Activated naive CD8-positive, alpha-beta T cell treated with anti-CD3 and anti-CD28 coated beads for 36 hours (primary cell): ENCODE results near the gene NSUN7. TPM values are rescaled to one million over a fixed set of nuclear protein-coding genes. Genes with fewer than 3 reads are reported as not detected.

ENCODE experiments used
- DNase-seq: peaks from one replicate; pipeline ENCODE4 v3.0.0; 2021
- H3K27ac Mint-ChIP-seq: one replicate; pipeline ENCODE4 v1.8.0; 2022; ENCODE audit warnings: mild to moderate bottlenecking, moderate library complexity, mixed read lengths
- H3K27me3 Mint-ChIP-seq: one replicate; pipeline ENCODE4 v1.8.0; 2022; ENCODE audit warnings: mild to moderate bottlenecking, mixed read lengths
- H3K36me3 Mint-ChIP-seq: one replicate; pipeline ENCODE4 v1.8.0; 2021; ENCODE audit warnings: mild to moderate bottlenecking, mixed read lengths
- H3K4me1 Mint-ChIP-seq: one replicate; pipeline ENCODE4 v1.8.0; 2021; ENCODE audit warnings: mixed read lengths
- H3K4me3 Mint-ChIP-seq: one replicate; pipeline ENCODE4 v1.8.0; 2022; ENCODE audit warnings: mild to moderate bottlenecking, moderate library complexity, mixed read lengths
- H3K9me3 Mint-ChIP-seq: one replicate; pipeline ENCODE4 v1.8.0; 2022; ENCODE audit warnings: mixed read lengths
- total RNA-seq, 2 experiments: library from RNA; stranded (reverse); gene quantifications; one replicate each; pipeline ENCODE4 v1.2.3, GENCODE V29; 2021

Gene NSUN7
- total RNA-seq, 2 experiments from 2014 or later, result 0.19 to 0.28 TPM

- Mint-ChIP-seq H3K4me3 (no peak overlapping the region), H3K27me3 (no peaks in the 10 kb centered on the region), H3K36me3 (no peaks in the 10 kb centered on the region), H3K27ac (no peak overlapping the region), H3K9me3 (no peaks in the 10 kb centered on the region), H3K4me1 (no peaks in the 10 kb centered on the region)
- DNase-seq, result no peak
Observed at GRCh38 chr4:40820101-40820500, 70.3 kb downstream of the NSUN7 start.

- no peak for DNase-seq
- Mint-ChIP-seq H3K27me3 (no peaks in the 10 kb centered on the region), H3K4me1 (no peaks in the 10 kb centered on the region), H3K4me3 (no peak overlapping the region), H3K27ac (no peak overlapping the region), H3K9me3 (peaks cover 1% of the 10 kb centered on the region), H3K36me3 (no peaks in the 10 kb centered on the region)
Observed at GRCh38 chr4:40822420-40823166, 72.8 kb downstream of the NSUN7 start.

GRCh38 chr4:40825014-40825838, 75.5 kb downstream of the NSUN7 start:
- no peak overlapping the region for H3K4me3 Mint-ChIP-seq
- peaks cover 3% of the 10 kb centered on the region for H3K27me3 Mint-ChIP-seq
- DNase-seq, result no peak
- H3K27ac Mint-ChIP-seq, result no peak overlapping the region
- peaks cover 1% of the 10 kb centered on the region for H3K9me3 Mint-ChIP-seq
- H3K4me1 Mint-ChIP-seq, result no peaks in the 10 kb centered on the region
- peaks cover 2% of the 10 kb centered on the region for H3K36me3 Mint-ChIP-seq

GRCh38 chr4:40826821-40827220, 77.1 kb downstream of the NSUN7 start:
- Mint-ChIP-seq H3K4me3 (no peak overlapping the region), H3K27me3 (peaks cover 3% of the 10 kb centered on the region), H3K9me3 (peaks cover 1% of the 10 kb centered on the region), H3K4me1 (no peaks in the 10 kb centered on the region), H3K36me3 (peaks cover 2% of the 10 kb centered on the region), H3K27ac (no peak overlapping the region)
- DNase-seq, result no peak

- Mint-ChIP-seq H3K4me1 (no peaks in the 10 kb centered on the region), H3K36me3 (peaks cover 2% of the 10 kb centered on the region), H3K27ac (no peak overlapping the region), H3K9me3 (peaks cover 1% of the 10 kb centered on the region), H3K27me3 (peaks cover 3% of the 10 kb centered on the region), H3K4me3 (no peak overlapping the region)
- DNase-seq, result no peak
Observed at GRCh38 chr4:40827758-40828157, 78.0 kb downstream of the NSUN7 start.

- no peak for DNase-seq
- Mint-ChIP-seq H3K4me3 (no peak overlapping the region), H3K9me3 (peaks cover 1% of the 10 kb centered on the region), H3K27ac (no peak overlapping the region), H3K36me3 (peaks cover 2% of the 10 kb centered on the region), H3K27me3 (peaks cover 3% of the 10 kb centered on the region), H3K4me1 (no peaks in the 10 kb centered on the region)
Observed at GRCh38 chr4:40828661-40829060, 78.9 kb downstream of the NSUN7 start.

GRCh38 chr4:40829586-40829985, 79.8 kb downstream of the NSUN7 start:
- H3K27ac Mint-ChIP-seq, result no peak overlapping the region
- peaks cover 1% of the 10 kb centered on the region for H3K9me3 Mint-ChIP-seq
- H3K27me3 Mint-ChIP-seq, result peaks cover 3% of the 10 kb centered on the region
- no peak overlapping the region for H3K4me3 Mint-ChIP-seq
- H3K4me1 Mint-ChIP-seq, result no peaks in the 10 kb centered on the region
- peaks cover 2% of the 10 kb centered on the region for H3K36me3 Mint-ChIP-seq
- no peak for DNase-seq

- Mint-ChIP-seq H3K36me3 (peaks cover 2% of the 10 kb centered on the region), H3K27ac (no peak overlapping the region)
- DNase-seq, result no peak
Observed at GRCh38 chr4:40831146-40831907, 81.6 kb downstream of the NSUN7 start.

GRCh38 chr4:40832175-40832574, 82.4 kb downstream of the NSUN7 start:
- peaks cover 3% of the 10 kb centered on the region for H3K27me3 Mint-ChIP-seq
- no peak overlapping the region for H3K27ac Mint-ChIP-seq
- peaks cover 1% of the 10 kb centered on the region for H3K9me3 Mint-ChIP-seq
- no peak overlapping the region for H3K4me3 Mint-ChIP-seq
- DNase-seq, result no peak
- H3K4me1 Mint-ChIP-seq, result peaks cover 3% of the 10 kb centered on the region
- peaks cover 2% of the 10 kb centered on the region for H3K36me3 Mint-ChIP-seq

More at GRCh38 chr4:40831146-40831907, 81.6 kb downstream of the NSUN7 start:
- H3K9me3 Mint-ChIP-seq, result peaks cover 1% of the 10 kb centered on the region
- no peaks in the 10 kb centered on the region for H3K4me1 Mint-ChIP-seq
- no peak overlapping the region for H3K4me3 Mint-ChIP-seq
- H3K27me3 Mint-ChIP-seq, result peaks cover 3% of the 10 kb centered on the region

GRCh38 chr4:40833212-40833611, 83.5 kb downstream of the NSUN7 start:
- no peak for DNase-seq
- peaks cover under 1% of the 10 kb centered on the region for H3K36me3 Mint-ChIP-seq
- H3K4me3 Mint-ChIP-seq, result no peak overlapping the region
- H3K4me1 Mint-ChIP-seq, result peaks cover 3% of the 10 kb centered on the region
- no peaks in the 10 kb centered on the region for H3K9me3 Mint-ChIP-seq
- peaks cover 3% of the 10 kb centered on the region for H3K27me3 Mint-ChIP-seq
- H3K27ac Mint-ChIP-seq, result no peak overlapping the region

GRCh38 chr4:40837094-40837870, 87.5 kb downstream of the NSUN7 start:
- H3K27me3 Mint-ChIP-seq, result peaks cover 4% of the 10 kb centered on the region
- no peak overlapping the region for H3K4me3 Mint-ChIP-seq
- DNase-seq, result no peak
- H3K36me3 Mint-ChIP-seq, result no peaks in the 10 kb centered on the region
- no peak overlapping the region for H3K27ac Mint-ChIP-seq
- no peaks in the 10 kb centered on the region for H3K9me3 Mint-ChIP-seq
- peaks cover 8% of the 10 kb centered on the region for H3K4me1 Mint-ChIP-seq

GRCh38 chr4:40838742-40839141, 89.0 kb downstream of the NSUN7 start:
- no peak for DNase-seq
- no peak overlapping the region for H3K4me3 Mint-ChIP-seq
- H3K27ac Mint-ChIP-seq, result no peak overlapping the region
- H3K4me1 Mint-ChIP-seq, result peaks cover 8% of the 10 kb centered on the region
- peaks cover 4% of the 10 kb centered on the region for H3K27me3 Mint-ChIP-seq
- H3K36me3 Mint-ChIP-seq, result no peaks in the 10 kb centered on the region
- no peaks in the 10 kb centered on the region for H3K9me3 Mint-ChIP-seq

- Mint-ChIP-seq H3K9me3 (no peaks in the 10 kb centered on the region), H3K27ac (no peak overlapping the region), H3K4me1 (peaks cover 8% of the 10 kb centered on the region), H3K27me3 (peaks cover 4% of the 10 kb centered on the region), H3K4me3 (no peak overlapping the region), H3K36me3 (no peaks in the 10 kb centered on the region)
- no peak for DNase-seq
Observed at GRCh38 chr4:40840255-40840984, 90.7 kb downstream of the NSUN7 start.

- Mint-ChIP-seq H3K27me3 (peaks cover 4% of the 10 kb centered on the region), H3K36me3 (no peaks in the 10 kb centered on the region), H3K9me3 (no peaks in the 10 kb centered on the region), H3K4me1 (peaks cover 8% of the 10 kb centered on the region), H3K27ac (no peak overlapping the region), H3K4me3 (no peak overlapping the region)
- DNase-seq, result peak; percentile 76
Observed at GRCh38 chr4:40840985-40841571, 91.3 kb downstream of the NSUN7 start.
